Coronary artery (tissue), 2 donors: ENCODE data around the gene CCDC82.

Source experiments
- DNase-seq: peaks from one replicate; pipeline ENCODE4 v3.0.0-alpha.2; 2017; ENCODE audit warnings: low spot score
- H3K27ac ChIP-seq, 2 donors: fragments of 200-600 bp; sonication (generic); one replicate each; pipeline ENCODE4 v1.5.1; 2016 to 2019
- H3K4me3 ChIP-seq: fragments of 200-600 bp; sonication (generic); 2 replicates; pipeline ENCODE4 v1.5.1; 2016; ENCODE audit warnings: mild to moderate bottlenecking, moderate library complexity
- CTCF ChIP-seq: fragments of 200-600 bp; sonication (generic); IDR thresholded peaks from one replicate; pipeline ENCODE4 v1.5.1; 2019; ENCODE audit warnings: antibody characterized with exemption

The CCDC82 gene

DNA sequence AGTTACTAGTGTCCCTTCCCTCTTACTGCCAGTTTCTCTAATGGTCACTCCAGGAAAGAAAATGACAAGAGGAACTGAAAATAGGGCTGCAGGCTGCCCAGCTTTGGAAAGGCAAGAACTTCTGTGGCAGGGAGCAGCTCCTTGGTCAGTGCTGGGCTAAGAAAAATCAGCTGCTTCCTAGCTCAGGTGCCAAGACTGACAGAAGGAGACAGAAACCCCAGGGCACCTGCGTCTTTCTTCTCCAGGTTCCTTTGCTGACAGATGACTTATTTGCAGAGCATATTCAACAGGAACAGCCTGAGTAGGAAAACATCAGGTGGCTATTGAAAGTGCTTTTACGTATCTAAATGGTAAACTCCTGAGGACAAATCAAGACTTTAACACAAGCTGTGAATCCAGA lies 72.1 kb downstream of the CCDC82 start:
- Histone ChIP-seq H3K27ac (peak overlapping the region in 1 of 2 donors; percentile 24), H3K4me3 (no peak overlapping the region)
- DNase-seq = no peak
- TF ChIP-seq CTCF = no peak

GRCh38 chr11:96316869-96317268 lies 72.8 kb downstream of the CCDC82 start:
- H3K4me3 ChIP-seq = no peak overlapping the region
- H3K27ac ChIP-seq = peak overlapping the region in 1 of 2 donors; percentile 13
- no peak for DNase-seq
- TF ChIP-seq CTCF = no peak

DNA sequence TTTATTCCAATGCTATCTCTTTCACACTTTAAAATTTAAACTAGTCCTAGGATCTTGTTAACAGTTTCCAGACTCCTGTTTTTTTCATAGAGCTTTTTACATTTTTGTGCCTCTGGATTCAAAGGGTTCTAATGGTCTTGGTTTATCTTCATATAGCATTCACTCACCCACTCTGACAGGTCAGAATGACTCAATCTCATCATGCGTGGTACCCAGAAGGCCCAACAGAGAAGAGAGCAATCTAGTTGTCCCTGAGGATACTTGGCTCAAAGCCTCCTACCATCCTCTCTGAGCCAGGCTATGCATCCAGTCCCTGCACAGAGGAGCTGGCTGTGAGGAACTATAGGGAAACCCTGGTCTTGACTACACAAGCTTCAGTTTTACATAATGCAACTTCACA lies 74.2 kb downstream of the CCDC82 start:
- TF ChIP-seq CTCF = no peak
- Histone ChIP-seq H3K27ac (peak overlapping the region in 1 of 2 donors; percentile 9), H3K4me3 (no peak overlapping the region)
- no peak for DNase-seq

GRCh38 chr11:96314326-96315020 lies 75.2 kb downstream of the CCDC82 start:
- TF ChIP-seq CTCF = no peak
- peak overlapping the region in 1 of 2 donors; percentile 70 for H3K27ac ChIP-seq
- DNase-seq = no peak
- H3K4me3 ChIP-seq = peak overlapping the region; percentile 7

GRCh38 chr11:96313163-96313562 lies 76.5 kb downstream of the CCDC82 start:
- H3K27ac ChIP-seq = no peak overlapping the region
- TF ChIP-seq CTCF = no peak
- H3K4me3 ChIP-seq = no peak overlapping the region
- DNase-seq = no peak

- Histone ChIP-seq H3K4me3 (peak overlapping the region; percentile 28), H3K27ac (peak overlapping the region in 1 of 2 donors; percentile 77)
- DNase-seq = no peak
- no peak for TF ChIP-seq CTCF
These were observed 78.6 kb downstream of the CCDC82 start for GRCh38 chr11:96311120-96311568.

- Histone ChIP-seq H3K4me3 (no peak overlapping the region), H3K27ac (no peak overlapping the region)
- TF ChIP-seq CTCF = no peak
- no peak for DNase-seq
These were observed 79.5 kb downstream of the CCDC82 start for GRCh38 chr11:96310236-96310635.
